Activated B cell treated with CpG ODN at 0.5 μM for 24 hours (primary cell): Measurements from ENCODE around the gene SLC9A3. TPM values are rescaled to one million over a fixed set of nuclear protein-coding genes. Genes with fewer than 3 reads are reported as not detected.

Experiments used
- ATAC-seq: fragments of 200-7000 bp; cut with Tn5 transposase; one replicate; pipeline ENCODE4 v1.10.0; 2021; ENCODE audit warnings: low read depth, mild to moderate bottlenecking, moderate library complexity
- CTCF ChIA-PET: fragments of 350-600 bp; sonication (Branson Sonifier 250); formaldehyde crosslinking; loops from one replicate; lab custom pipeline; 2021; ENCODE audit warnings: antibody characterized with exemption; lab: Charles Lee
- POLR2A ChIA-PET: fragments of 350-600 bp; sonication (Branson Sonifier 250); formaldehyde crosslinking; loops from one replicate; lab custom pipeline; 2021; ENCODE audit warnings: antibody characterized with exemption; lab: Charles Lee
- DNase-seq: peaks from one replicate; pipeline ENCODE4 v3.0.0; 2022
- H3K27ac Mint-ChIP-seq: one replicate; pipeline ENCODE4 v1.8.0; 2020; ENCODE audit warnings: mixed read lengths
- H3K27me3 Mint-ChIP-seq: one replicate; pipeline ENCODE4 v1.8.0; 2021; ENCODE audit warnings: mixed read lengths
- H3K36me3 Mint-ChIP-seq: one replicate; pipeline ENCODE4 v1.8.0; 2021; ENCODE audit warnings: low read depth, mixed read lengths
- H3K4me1 Mint-ChIP-seq: one replicate; pipeline ENCODE4 v1.8.0; 2021; ENCODE audit warnings: mixed read lengths
- H3K4me3 Mint-ChIP-seq: one replicate; pipeline ENCODE4 v1.8.0; 2020; ENCODE audit warnings: mild to moderate bottlenecking, mixed read lengths
- H3K9me3 Mint-ChIP-seq: one replicate; pipeline ENCODE4 v1.8.0; 2020; ENCODE audit warnings: mixed read lengths
- intact Hi-C: fragments of 100-400 bp; cut with micrococcal nuclease; formaldehyde crosslinking; loops from one replicate; pipeline ENCODE4 v1.15.1; 2024
- total RNA-seq: library from RNA; stranded (reverse); gene quantifications from 2 replicates; pipeline ENCODE4 v1.2.3, GENCODE V29; 2022
- TF ChIP-seq, protein P1 (sequence below): fragments of 200-600 bp; IDR thresholded peaks from one replicate; pipeline ENCODE4 v1.8.0; 2022; ENCODE audit warnings: antibody characterized with exemption, mild to moderate bottlenecking

SLC9A3 gene
- total RNA-seq, 1 donor from 2014 or later = 0.20 TPM

DNA sequence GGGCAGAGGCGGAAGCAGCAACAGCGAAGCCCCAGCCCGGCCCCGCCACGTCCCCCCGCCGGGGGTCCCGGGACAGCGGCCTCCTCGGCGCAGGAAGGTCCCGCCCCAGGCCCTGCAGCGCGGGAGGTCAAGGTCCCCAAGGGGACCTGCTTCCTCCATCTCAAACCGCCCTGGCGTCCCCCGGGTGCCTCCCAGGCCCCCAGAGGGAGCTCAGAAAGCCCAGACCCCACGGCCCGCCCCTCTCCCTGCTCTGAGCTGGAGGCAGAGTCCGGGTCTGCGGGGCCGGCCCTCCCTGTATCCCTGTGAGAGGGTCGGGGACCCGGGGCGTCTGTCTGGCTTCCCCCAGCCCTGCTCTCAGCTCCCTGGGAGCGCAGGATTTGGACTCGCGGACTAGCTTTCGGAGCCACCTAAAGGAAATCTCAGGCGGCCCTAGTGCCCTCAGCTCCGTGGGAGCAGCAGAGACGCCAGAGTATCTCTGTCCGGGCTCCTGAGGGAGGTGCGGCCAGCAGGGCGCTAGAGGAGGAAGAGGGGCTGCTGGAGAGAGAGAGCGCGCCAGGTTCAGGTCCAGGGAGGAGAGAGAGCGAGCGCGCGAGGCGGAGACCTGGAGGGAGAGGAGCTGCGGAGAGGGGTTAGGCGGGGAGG, 50.6 kb downstream of the SLC9A3 start:
- H3K4me1 Mint-ChIP-seq = peaks cover 31% of the 10 kb centered on the region
- H3K27ac Mint-ChIP-seq = no peak overlapping the region
- intact Hi-C loops = loop anchor here (1.0 to 2.0 kb wide), 2 partner anchors 71 to 139 kb away; partner anchors contain the start of gene CEP72
- TF ChIP-seq, protein P1, sequence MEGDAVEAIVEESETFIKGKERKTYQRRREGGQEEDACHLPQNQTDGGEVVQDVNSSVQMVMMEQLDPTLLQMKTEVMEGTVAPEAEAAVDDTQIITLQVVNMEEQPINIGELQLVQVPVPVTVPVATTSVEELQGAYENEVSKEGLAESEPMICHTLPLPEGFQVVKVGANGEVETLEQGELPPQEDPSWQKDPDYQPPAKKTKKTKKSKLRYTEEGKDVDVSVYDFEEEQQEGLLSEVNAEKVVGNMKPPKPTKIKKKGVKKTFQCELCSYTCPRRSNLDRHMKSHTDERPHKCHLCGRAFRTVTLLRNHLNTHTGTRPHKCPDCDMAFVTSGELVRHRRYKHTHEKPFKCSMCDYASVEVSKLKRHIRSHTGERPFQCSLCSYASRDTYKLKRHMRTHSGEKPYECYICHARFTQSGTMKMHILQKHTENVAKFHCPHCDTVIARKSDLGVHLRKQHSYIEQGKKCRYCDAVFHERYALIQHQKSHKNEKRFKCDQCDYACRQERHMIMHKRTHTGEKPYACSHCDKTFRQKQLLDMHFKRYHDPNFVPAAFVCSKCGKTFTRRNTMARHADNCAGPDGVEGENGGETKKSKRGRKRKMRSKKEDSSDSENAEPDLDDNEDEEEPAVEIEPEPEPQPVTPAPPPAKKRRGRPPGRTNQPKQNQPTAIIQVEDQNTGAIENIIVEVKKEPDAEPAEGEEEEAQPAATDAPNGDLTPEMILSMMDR = no peak
- CTCF ChIA-PET = interaction anchor here (1.8 to 2.0 kb wide), 2 partner anchors 27 to 157 kb away, joined by 5 to 9 read pairs; no protein-coding TSS in a partner anchor
- no peaks in the 10 kb centered on the region for H3K9me3 Mint-ChIP-seq
- DNase-seq (peak; percentile 54), ATAC-seq (peak; percentile 20)
- no peaks in the 10 kb centered on the region for H3K36me3 Mint-ChIP-seq
- peak overlapping the region; percentile 86 for H3K4me3 Mint-ChIP-seq
- H3K27me3 Mint-ChIP-seq = peaks cover 21% of the 10 kb centered on the region
- POLR2A ChIA-PET = interaction anchor here (0.6 to 1.4 kb wide), 7 partner anchors 9 to 169 kb away, joined by 3 to 9 read pairs (median 5); no protein-coding TSS in a partner anchor

DNA sequence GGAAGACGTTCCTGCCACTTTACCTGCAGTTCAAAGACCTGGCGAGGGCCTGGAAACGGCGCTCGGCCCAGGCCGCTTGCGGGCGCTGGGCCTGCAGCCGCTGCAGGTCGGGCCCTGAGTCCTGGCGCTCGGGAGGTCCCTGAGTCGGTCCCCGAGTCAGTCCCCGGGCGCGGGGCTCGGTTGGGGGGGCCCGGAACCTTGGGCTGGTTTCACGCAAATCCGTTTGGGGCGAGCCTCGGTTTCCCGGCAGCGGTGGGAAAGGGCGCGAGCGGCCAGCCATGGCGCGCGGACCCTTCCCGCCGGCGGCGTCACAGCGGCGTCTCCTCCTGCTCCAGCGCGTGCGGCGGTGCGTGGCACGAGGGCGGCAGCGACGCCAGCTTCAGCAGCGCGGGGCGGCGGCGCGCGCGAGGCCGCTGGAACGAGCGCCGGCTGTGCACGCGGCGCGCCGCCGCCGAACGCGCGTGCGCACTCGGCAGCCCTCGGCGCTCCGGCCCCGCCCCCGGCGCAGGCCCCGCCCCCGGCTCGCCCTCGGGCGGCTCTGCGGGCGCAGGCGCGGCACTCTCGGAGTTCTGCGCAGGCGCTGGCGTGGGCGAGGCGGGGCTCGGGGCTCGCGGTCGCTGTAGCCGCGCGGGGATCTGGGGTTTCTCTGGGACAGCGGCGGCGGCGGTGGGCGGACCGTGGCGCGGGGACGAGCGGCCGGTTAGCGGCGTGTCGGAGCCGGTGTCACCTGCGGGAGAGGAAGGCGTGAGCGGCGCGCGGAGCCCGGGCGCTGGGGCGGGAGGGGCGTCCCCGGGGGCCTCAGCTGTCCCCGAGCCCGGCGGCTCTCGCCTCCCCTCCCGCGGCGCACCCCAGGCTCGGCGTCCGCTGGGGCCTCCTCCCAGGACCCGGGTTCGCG, 51.3 kb downstream of the SLC9A3 start:
- POLR2A ChIA-PET = interaction anchor here (1.0 to 1.4 kb wide), 7 partner anchors 9 to 170 kb away, joined by 3 to 6 read pairs (median 4); partner anchors contain the start of gene EXOC3
- Mint-ChIP-seq H3K4me3 (peak overlapping the region; percentile 78), H3K4me1 (peaks cover 31% of the 10 kb centered on the region), H3K27ac (peak overlapping the region; percentile 53), H3K27me3 (peaks cover 21% of the 10 kb centered on the region), H3K36me3 (no peaks in the 10 kb centered on the region), H3K9me3 (no peaks in the 10 kb centered on the region)
- peak; percentile 86 for ATAC-seq
- TF ChIP-seq, protein P1 = no peak
- CTCF ChIA-PET = interaction anchor here (1.8 to 2.0 kb wide), 2 partner anchors 26 to 156 kb away, joined by 5 to 9 read pairs; no protein-coding TSS in a partner anchor
- peak; percentile 97 for DNase-seq
- intact Hi-C loops = loop anchor here (1.0 to 2.0 kb wide), 4 partner anchors 9 to 202 kb away; partner anchors contain the start of genes CEP72 and PDCD6

DNA sequence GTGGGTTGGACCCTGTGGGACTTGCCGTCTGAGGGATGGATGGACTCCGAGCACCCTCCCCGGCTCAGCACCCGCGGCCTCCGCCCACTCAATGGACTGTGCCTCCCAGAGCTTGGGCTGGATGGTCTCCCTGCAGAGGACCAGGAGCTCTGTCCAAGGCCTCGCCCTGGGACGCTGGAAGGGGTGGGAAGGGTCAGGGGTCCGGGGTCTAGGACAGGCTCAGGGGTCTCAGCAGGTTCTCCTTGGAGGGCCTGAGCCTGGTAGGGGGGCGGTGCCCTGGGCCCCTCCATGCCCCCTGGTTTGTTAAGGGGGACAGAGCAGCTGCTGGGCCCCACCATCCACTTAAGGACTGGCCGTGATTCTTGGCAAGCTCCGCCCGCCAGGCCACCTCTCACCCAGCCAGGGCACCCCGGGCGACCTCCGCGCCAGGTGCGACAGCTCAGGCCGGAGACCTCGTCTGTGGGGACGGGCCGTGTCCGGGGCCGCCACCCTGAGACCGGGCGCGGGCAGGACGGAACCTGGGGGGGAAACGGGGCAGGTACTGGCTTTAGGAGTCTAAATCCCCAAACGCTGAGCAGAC, 52.1 kb downstream of the SLC9A3 start:
- intact Hi-C loops = loop anchor here (1.0 to 2.0 kb wide), 3 partner anchors 8 to 201 kb away; partner anchors contain the start of gene PDCD6
- Mint-ChIP-seq H3K4me1 (peaks cover 31% of the 10 kb centered on the region), H3K36me3 (no peaks in the 10 kb centered on the region), H3K9me3 (no peaks in the 10 kb centered on the region), H3K27me3 (peaks cover 16% of the 10 kb centered on the region), H3K27ac (no peak overlapping the region), H3K4me3 (peak overlapping the region; percentile 78)
- ChIA-PET POLR2A (interaction anchor here (1.0 to 1.1 kb wide), 3 partner anchors 29 to 201 kb away, joined by 3 to 5 read pairs (median 3); partner anchors contain the start of gene EXOC3), CTCF (interaction anchor here (2.0 kb wide), 1 partner anchor 26 kb away, joined by 9 read pairs; no protein-coding TSS in a partner anchor)
- DNase-seq (no peak), ATAC-seq (peak; percentile 7)
- TF ChIP-seq, protein P1 = no peak

DNA sequence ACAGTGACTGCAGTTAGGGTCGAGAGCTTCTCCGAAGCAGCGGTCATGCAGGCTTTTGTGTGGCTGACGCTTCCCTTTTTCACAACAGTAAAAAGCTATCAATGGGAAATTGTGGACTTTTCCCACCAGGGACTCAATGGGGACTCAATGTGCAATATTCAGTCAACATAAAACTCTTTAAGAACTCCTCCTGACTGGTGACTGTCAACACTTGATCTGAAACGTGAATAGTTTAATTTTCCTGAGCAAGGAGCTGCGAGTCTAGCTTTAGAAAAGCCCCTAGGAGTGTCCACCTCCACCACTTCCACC, 52.5 kb downstream of the SLC9A3 start:
- intact Hi-C loops = loop anchor here (1.0 to 2.0 kb wide), 3 partner anchors 7 to 200 kb away; partner anchors contain the start of gene PDCD6

More for the DNA sequence above, 52.5 kb downstream of the SLC9A3 start:
- H3K27me3 Mint-ChIP-seq = peaks cover 11% of the 10 kb centered on the region
- peaks cover 3% of the 10 kb centered on the region for H3K36me3 Mint-ChIP-seq
- peak overlapping the region; percentile 46 for H3K27ac Mint-ChIP-seq
- DNase-seq (no peak), ATAC-seq (no peak)
- H3K4me3 Mint-ChIP-seq = peak overlapping the region; percentile 78
- peaks cover 31% of the 10 kb centered on the region for H3K4me1 Mint-ChIP-seq
- POLR2A ChIA-PET = interaction anchor here (1.0 to 1.1 kb wide), 3 partner anchors 29 to 201 kb away, joined by 3 to 5 read pairs (median 3); partner anchors contain the start of gene EXOC3
- TF ChIP-seq, protein P1 = no peak
- CTCF ChIA-PET = interaction anchor here (2.0 kb wide), 1 partner anchor 25 kb away, joined by 9 read pairs; no protein-coding TSS in a partner anchor
- no peaks in the 10 kb centered on the region for H3K9me3 Mint-ChIP-seq
